ENCODE results near the gene MPLKIP.

Gene MPLKIP

DNA sequence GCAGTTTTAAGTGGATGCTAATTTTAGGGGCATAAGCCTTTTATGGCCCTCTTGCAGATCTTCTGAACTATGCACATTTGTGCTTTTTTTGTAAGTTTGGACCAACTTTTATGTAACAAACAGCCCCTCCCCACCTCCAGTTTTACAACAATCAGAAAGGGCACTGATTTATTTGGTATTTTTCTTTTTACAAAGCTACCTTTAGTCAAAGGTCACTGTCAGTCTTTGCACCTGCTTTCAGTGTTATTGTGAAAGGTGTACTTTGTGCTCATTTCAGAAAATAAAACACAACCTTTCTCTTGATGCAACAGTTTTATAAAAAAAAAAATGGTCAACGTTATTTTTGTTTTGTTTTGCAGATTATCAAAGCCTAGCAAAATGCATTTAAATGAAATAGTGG lies 39.2 kb downstream of the MPLKIP start:
- H3K27ac ChIP-seq: no peak overlapping the region
- TF ChIP-seq CTCF (conservative IDR thresholded peaks at IDR 0.05): no peak

DNA sequence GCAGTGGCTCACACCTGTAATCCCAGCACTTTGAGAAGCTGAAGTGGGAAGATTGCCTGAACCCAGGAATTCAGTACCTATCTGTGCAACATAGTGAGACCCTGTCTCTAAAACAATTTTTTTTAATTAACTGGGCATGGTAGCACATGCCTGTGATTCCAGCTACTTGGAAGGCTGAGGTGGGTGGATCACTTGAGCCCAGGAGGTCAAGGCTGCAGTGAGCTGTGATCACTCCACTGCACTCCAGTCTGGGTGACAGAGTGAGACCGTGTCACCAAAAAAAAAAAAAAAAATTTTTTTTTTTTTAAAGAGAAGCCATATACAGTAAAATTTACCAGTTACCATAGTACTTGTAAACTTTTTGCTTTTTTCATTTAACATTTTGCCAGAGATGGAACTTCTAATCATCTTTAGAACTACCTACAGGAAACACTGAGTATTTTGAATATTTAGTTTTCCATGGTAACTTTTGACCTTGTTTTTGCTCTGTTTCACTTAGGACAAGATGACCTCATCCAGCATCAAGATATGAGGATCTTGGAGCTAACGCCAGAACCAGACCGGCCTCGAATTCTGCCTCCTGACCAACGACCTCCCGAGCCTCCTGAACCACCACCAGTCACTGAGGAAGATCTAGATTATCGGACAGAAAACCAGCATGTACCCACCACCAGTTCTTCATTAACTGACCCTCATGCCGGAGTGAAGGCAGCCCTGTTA lies 40.6 kb downstream of the MPLKIP start:
- H3K27ac ChIP-seq: no peak overlapping the region
- no peak for TF ChIP-seq CTCF (conservative IDR thresholded peaks at IDR 0.05)

DNA sequence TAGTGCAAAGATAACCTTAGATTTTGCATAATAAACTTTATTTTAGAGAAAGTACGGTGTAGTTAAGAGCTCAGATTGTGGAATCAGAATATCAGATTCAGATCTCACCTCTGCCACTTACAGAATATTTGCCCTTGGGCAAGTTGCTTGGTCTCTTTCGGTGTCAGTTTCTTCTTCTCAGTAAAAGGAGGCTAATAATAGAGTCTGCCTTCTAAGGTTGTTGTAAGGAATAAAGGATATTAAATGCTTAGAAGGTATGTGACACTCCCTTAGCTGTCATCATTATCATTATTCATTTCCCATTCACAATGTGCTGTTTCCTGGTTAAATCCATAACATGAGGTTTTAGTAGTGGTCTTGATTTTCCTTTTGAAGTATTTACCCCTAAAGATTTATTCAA lies 42.2 kb downstream of the MPLKIP start:
- H3K27ac ChIP-seq: no peak overlapping the region
- TF ChIP-seq CTCF (conservative IDR thresholded peaks at IDR 0.05): no peak

GRCh38 chr7:40077849-40078248 lies 56.6 kb downstream of the MPLKIP start:
- no peak overlapping the region for H3K27ac ChIP-seq

More at GRCh38 chr7:40077849-40078248, 56.6 kb downstream of the MPLKIP start:
- no peak for TF ChIP-seq CTCF (conservative IDR thresholded peaks at IDR 0.05)

Data from VCaP (cell line).